ENCODE results near the gene NPHP1. TPM values are rescaled to one million over a fixed set of nuclear protein-coding genes. Genes with fewer than 3 reads are reported as not detected.
A peak's percentile ranks its signal among the peaks of the same experiment; 100 is the strongest.
"Not testable (repeated sequence)": the region's sequence is repeated elsewhere in the genome, so short reads cannot be mapped to it uniquely, and the experiment has no call there.

NPHP1 gene
- total RNA-seq, 2 donors from 2014 or later, result 0.40 to 0.42 TPM

DNA sequence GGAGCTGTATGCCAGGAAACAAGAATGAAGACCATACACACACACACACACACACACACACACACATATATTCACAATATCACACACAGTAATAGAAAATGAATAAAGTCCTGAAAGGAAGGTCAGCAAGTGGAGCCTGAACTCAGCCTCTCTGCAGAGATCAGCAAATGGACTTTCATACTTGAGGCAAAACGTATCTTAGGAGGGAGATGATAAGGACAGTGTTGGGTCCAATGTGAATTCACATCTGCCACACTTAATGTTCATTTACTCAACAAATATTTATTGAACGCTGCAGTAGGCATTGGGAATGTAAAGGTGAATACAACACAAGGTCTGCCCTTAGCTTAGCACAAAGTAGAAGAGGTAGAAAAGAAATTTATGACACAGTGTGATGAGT, 10.3 kb upstream of the NPHP1 start:
- Histone ChIP-seq H3K9me3 (no peaks in the 10 kb centered on the region), H3K9ac (ENCODE audit: low read depth in 2 of 2, low read length in 2 of 2) (no peak overlapping the region), H3K27ac (no peak overlapping the region), H3K36me3 (no peaks in the 10 kb centered on the region), H3K4me1 (no peaks in the 10 kb centered on the region), H3K4me3 (no peak overlapping the region), H3K27me3 (no peaks in the 10 kb centered on the region)
- TF ChIP-seq, protein P1, sequence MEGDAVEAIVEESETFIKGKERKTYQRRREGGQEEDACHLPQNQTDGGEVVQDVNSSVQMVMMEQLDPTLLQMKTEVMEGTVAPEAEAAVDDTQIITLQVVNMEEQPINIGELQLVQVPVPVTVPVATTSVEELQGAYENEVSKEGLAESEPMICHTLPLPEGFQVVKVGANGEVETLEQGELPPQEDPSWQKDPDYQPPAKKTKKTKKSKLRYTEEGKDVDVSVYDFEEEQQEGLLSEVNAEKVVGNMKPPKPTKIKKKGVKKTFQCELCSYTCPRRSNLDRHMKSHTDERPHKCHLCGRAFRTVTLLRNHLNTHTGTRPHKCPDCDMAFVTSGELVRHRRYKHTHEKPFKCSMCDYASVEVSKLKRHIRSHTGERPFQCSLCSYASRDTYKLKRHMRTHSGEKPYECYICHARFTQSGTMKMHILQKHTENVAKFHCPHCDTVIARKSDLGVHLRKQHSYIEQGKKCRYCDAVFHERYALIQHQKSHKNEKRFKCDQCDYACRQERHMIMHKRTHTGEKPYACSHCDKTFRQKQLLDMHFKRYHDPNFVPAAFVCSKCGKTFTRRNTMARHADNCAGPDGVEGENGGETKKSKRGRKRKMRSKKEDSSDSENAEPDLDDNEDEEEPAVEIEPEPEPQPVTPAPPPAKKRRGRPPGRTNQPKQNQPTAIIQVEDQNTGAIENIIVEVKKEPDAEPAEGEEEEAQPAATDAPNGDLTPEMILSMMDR (IDR thresholded peaks at IDR 0.05), result no peak
- DNase-seq, result no peak
- intact Hi-C loops (cut with DNase I), result no loop called here

GRCh38 chr2:110213522-110213921, 8.7 kb upstream of the NPHP1 start:
- H3K9me3 ChIP-seq; H3K9ac ChIP-seq (ENCODE audit: low read depth in 2 of 2, low read length in 2 of 2); DNase-seq; H3K27me3 ChIP-seq; H3K4me3 ChIP-seq; H3K4me1 ChIP-seq; H3K27ac ChIP-seq; H3K36me3 ChIP-seq; intact Hi-C loops (cut with DNase I): not testable (repeated sequence)

GRCh38 chr2:110211938-110212858, 7.4 kb upstream of the NPHP1 start, which contains the start of gene MTLN:
Gene MTLN, minus strand, starts transcription at chr2:110212547. Its CDS starts 22 bp downstream, at chr2:110212525.
- H3K36me3 ChIP-seq, result no peaks in the 10 kb centered on the region
- TF ChIP-seq, protein P1 (IDR thresholded peaks at IDR 0.05), result no peak
- intact Hi-C loops (cut with DNase I), result no loop called here
- peak within 1 kb of the TSS; percentile 66 to 69 for H3K9ac ChIP-seq (ENCODE audit: low read depth in 2 of 2, low read length in 2 of 2)
- H3K4me3 ChIP-seq, result peak within 1 kb of the TSS; percentile 74
- H3K27ac ChIP-seq, result peak within 1 kb of the TSS; percentile 35
- DNase-seq, result peak; percentile 82
- H3K27me3 ChIP-seq, result no peaks in the 10 kb centered on the region
- no peaks in the 10 kb centered on the region for H3K4me1 ChIP-seq
- H3K9me3 ChIP-seq, result no peaks in the 10 kb centered on the region

- no peak overlapping the region for H3K9ac ChIP-seq (ENCODE audit: low read depth in 2 of 2, low read length in 2 of 2)
- no peaks in the 10 kb centered on the region for H3K4me1 ChIP-seq
- H3K4me3 ChIP-seq, result no peak overlapping the region
- H3K36me3 ChIP-seq, result no peaks in the 10 kb centered on the region
- no peak for DNase-seq
- no peaks in the 10 kb centered on the region for H3K9me3 ChIP-seq
- TF ChIP-seq, protein P1 (IDR thresholded peaks at IDR 0.05), result no peak
- H3K27me3 ChIP-seq, result no peaks in the 10 kb centered on the region
- no peak overlapping the region for H3K27ac ChIP-seq
- intact Hi-C loops (cut with DNase I), result no loop called here
These were observed 1.0 kb upstream of the NPHP1 start for GRCh38 chr2:110205660-110206455.

DNA sequence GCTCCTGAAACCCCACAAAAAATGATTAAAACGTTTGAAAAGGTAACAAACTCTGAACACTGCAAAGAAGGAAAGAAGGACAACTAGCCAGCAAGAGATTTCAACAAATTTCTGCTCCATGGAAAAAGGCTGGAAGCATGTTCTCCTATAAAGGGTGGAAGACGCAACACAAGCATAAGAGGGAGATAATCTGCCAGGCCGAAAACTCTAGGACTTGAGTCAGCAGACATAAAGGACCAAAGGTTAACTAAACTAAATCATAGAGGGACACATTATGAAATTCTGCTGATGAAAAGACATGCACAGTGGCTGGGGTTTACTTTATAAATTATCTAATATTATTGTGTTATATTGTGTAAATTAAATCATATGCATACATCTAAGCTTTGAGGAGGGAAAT, 6.8 kb downstream of the NPHP1 start:
- Histone ChIP-seq H3K4me1 (no peaks in the 10 kb centered on the region), H3K9ac (ENCODE audit: low read depth in 2 of 2, low read length in 2 of 2) (no peak overlapping the region), H3K4me3 (no peak overlapping the region), H3K27ac (no peak overlapping the region), H3K36me3 (no peaks in the 10 kb centered on the region), H3K9me3 (no peaks in the 10 kb centered on the region), H3K27me3 (no peaks in the 10 kb centered on the region)
- intact Hi-C loops (cut with DNase I), result no loop called here
- TF ChIP-seq, protein P1 (IDR thresholded peaks at IDR 0.05), result no peak
- DNase-seq, result no peak
